Peyer's patch (tissue), 4 donors: Measurements from ENCODE around the gene L3MBTL4.
"Not testable (repeated sequence)": the region's sequence is repeated elsewhere in the genome, so short reads cannot be mapped to it uniquely, and the experiment has no call there.

Experiments
- CTCF ChIP-seq, 6 experiments: fragments of 450-650 bp in 4 of 6; fragments of 200-600 bp in 2 of 6; sonication (generic) in 1 of 6; IDR thresholded peaks; one replicate each; pipeline ENCODE4 v1.5.1; 2017 to 2019; ENCODE audit warnings: antibody characterized with exemption in 6 of 6, mild to moderate bottlenecking in 3 of 6, moderate library complexity in 1 of 6
- POLR2A ChIP-seq, 2 donors: fragments of 450-650 bp; IDR thresholded peaks; one replicate each; pipeline ENCODE4 v1.5.1; 2017; ENCODE audit warnings: antibody characterized with exemption in 2 of 2, mild to moderate bottlenecking in 2 of 2, moderate library complexity in 2 of 2

GRCh38 chr18:6408543-6408942 lies 6.2 kb downstream of the L3MBTL4 start:
- TF ChIP-seq POLR2A, CTCF (IDR thresholded peaks at IDR 0.05): not testable (repeated sequence)
